Endodermal cell (in vitro differentiated cells): ENCODE measurements around the gene RTL5. TPM values are rescaled to one million over a fixed set of nuclear protein-coding genes. Genes with fewer than 3 reads are reported as not detected.

Experiments
- DNase-seq: peaks from one replicate; pipeline ENCODE4 v3.0.0-alpha.2; 2017
- H3K27ac ChIP-seq: 2 replicates; pipeline ENCODE4 v1.5.1; 2013; ENCODE audit warnings: mild to moderate bottlenecking, low read depth, low read length, moderate library complexity
- H3K27me3 ChIP-seq: 2 replicates; pipeline ENCODE4 v1.6.1; 2013; ENCODE audit warnings: mild to moderate bottlenecking, low read length, moderate library complexity; ENCODE audit not compliant: insufficient read depth, control insufficient read depth, poor library complexity, severe bottlenecking
- H3K36me3 ChIP-seq: 2 replicates; pipeline ENCODE4 v1.7.0; 2013; ENCODE audit warnings: mild to moderate bottlenecking, low read length, moderate library complexity; ENCODE audit not compliant: control insufficient read depth, insufficient read depth
- H3K4me1 ChIP-seq: one replicate; pipeline ENCODE4 v1.7.0; 2013; ENCODE audit warnings: low read length; ENCODE audit not compliant: control insufficient read depth, insufficient read depth
- H3K4me3 ChIP-seq: 2 replicates; pipeline ENCODE4 v1.5.1; 2013; ENCODE audit warnings: mild to moderate bottlenecking, low read length, moderate library complexity
- H3K9ac ChIP-seq: 2 replicates; pipeline ENCODE4 v1.6.1; 2013; ENCODE audit warnings: mild to moderate bottlenecking, low read length, moderate library complexity; ENCODE audit not compliant: poor library complexity, severe bottlenecking; ENCODE audit errors: extremely low read depth
- H3K9me3 ChIP-seq: 2 replicates; pipeline ENCODE4 v1.6.1; 2013; ENCODE audit warnings: mild to moderate bottlenecking, low read length, moderate library complexity; ENCODE audit not compliant: control insufficient read depth
- H3K27ac Mint-ChIP-seq: 2 replicates; pipeline ENCODE4 v1.8.0; 2020; ENCODE audit warnings: mixed read lengths
- H3K27me3 Mint-ChIP-seq: 2 replicates; pipeline ENCODE4 v1.8.0; 2021; ENCODE audit warnings: mild to moderate bottlenecking, mixed read lengths; ENCODE audit not compliant: insufficient read depth
- H3K36me3 Mint-ChIP-seq: 2 replicates; pipeline ENCODE4 v1.8.0; 2020; ENCODE audit warnings: low read depth, mixed read lengths
- H3K4me1 Mint-ChIP-seq: 2 replicates; pipeline ENCODE4 v1.8.0; 2020; ENCODE audit warnings: mixed read lengths
- H3K4me3 Mint-ChIP-seq: 2 replicates; pipeline ENCODE4 v1.8.0; 2020; ENCODE audit warnings: mild to moderate bottlenecking, moderate library complexity, mixed read lengths
- H3K9me3 Mint-ChIP-seq: 2 replicates; pipeline ENCODE4 v1.8.0; 2020; ENCODE audit warnings: mild to moderate bottlenecking, mixed read lengths
- CTCF ChIP-seq: fragments of 200-600 bp; sonication (generic); conservative IDR thresholded peaks from 2 replicates; pipeline ENCODE4 v1.5.0; 2021; ENCODE audit warnings: antibody characterized with exemption, mild to moderate bottlenecking
- WGBS, 2 experiments: methylation state at CpG; one replicate each; pipeline versions ENCODE4 v1.1.5 to v1.1.7; 2013; ENCODE audit warnings: missing lambda C conversion rate in 2 of 2, mixed read lengths in 1 of 2; ENCODE audit not compliant: insufficient coverage in 1 of 2, insufficient read length in 1 of 2; 5-methylcytosine and 5-hydroxymethylcytosine counted together
- total RNA-seq, 2 donors: library from RNA; stranded (reverse); fragmentation: NEBNext Ultra II Directional in 1 of 2; extraction: Animal tissue kit (Norgen Biotek cat#: 25700) in 1 of 2; gene quantifications; 2 replicates in 1 of 2; 3 replicates in 1 of 2; pipeline ENCODE4 v1.2.1, GENCODE V29; 2021

Gene RTL5
- total RNA-seq, 2 donors from 2014 or later, result 8.4 to 9.9 TPM

- 80 to 87% methylated on average over 1 to 3 of the region's 3 CpGs for WGBS, 2 experiments
- H3K4me1 ChIP-seq, result no peaks in the 10 kb centered on the region
- DNase-seq, result no peak
- Mint-ChIP-seq H3K36me3 (peaks cover 5% of the 10 kb centered on the region), H3K4me1 (no peaks in the 10 kb centered on the region), H3K27me3 (no peaks in the 10 kb centered on the region), H3K4me3 (no peak overlapping the region), H3K27ac (no peak overlapping the region), H3K9me3 (peaks cover 80% of the 10 kb centered on the region)
- H3K27ac ChIP-seq, result no peak overlapping the region
- no peak overlapping the region for H3K9ac ChIP-seq
- H3K27me3 ChIP-seq, result no peaks in the 10 kb centered on the region
- no peaks in the 10 kb centered on the region for H3K36me3 ChIP-seq
- peaks cover 11% of the 10 kb centered on the region for H3K9me3 ChIP-seq
- H3K4me3 ChIP-seq, result no peak overlapping the region
- no peak for TF ChIP-seq CTCF
These were observed 27.1 kb upstream of the RTL5 start for GRCh38 chrX:72158773-72159172.

- no peaks in the 10 kb centered on the region for H3K27me3 Mint-ChIP-seq
- H3K27ac ChIP-seq, result no peak overlapping the region
- no peak for DNase-seq
- no peak overlapping the region for H3K9ac ChIP-seq
- no peaks in the 10 kb centered on the region for H3K27me3 ChIP-seq
- H3K4me3 ChIP-seq, result no peak overlapping the region
- no peaks in the 10 kb centered on the region for H3K4me1 Mint-ChIP-seq
- no peaks in the 10 kb centered on the region for H3K4me1 ChIP-seq
- peaks cover 3% of the 10 kb centered on the region for H3K36me3 Mint-ChIP-seq
- no peaks in the 10 kb centered on the region for H3K9me3 ChIP-seq
- no peaks in the 10 kb centered on the region for H3K36me3 ChIP-seq
- H3K27ac Mint-ChIP-seq, result no peak overlapping the region
- H3K4me3 Mint-ChIP-seq, result no peak overlapping the region
- WGBS, 2 experiments, result 100% methylated on average over 1 of the region's 2 CpGs; no CpG with 5 or more reads in 1 of the 2 experiments
- peaks cover 47% of the 10 kb centered on the region for H3K9me3 Mint-ChIP-seq
- no peak for TF ChIP-seq CTCF
These were observed 14.8 kb upstream of the RTL5 start for GRCh38 chrX:72146527-72146926.

- Histone ChIP-seq H3K27ac (no peak overlapping the region), H3K4me1 (no peaks in the 10 kb centered on the region), H3K4me3 (no peak overlapping the region), H3K9me3 (no peaks in the 10 kb centered on the region), H3K9ac (no peak overlapping the region), H3K27me3 (no peaks in the 10 kb centered on the region), H3K36me3 (no peaks in the 10 kb centered on the region)
- Mint-ChIP-seq H3K36me3 (peaks cover 4% of the 10 kb centered on the region), H3K4me3 (no peak overlapping the region), H3K27me3 (no peaks in the 10 kb centered on the region), H3K9me3 (peaks cover 49% of the 10 kb centered on the region), H3K27ac (no peak overlapping the region), H3K4me1 (no peaks in the 10 kb centered on the region)
- no peak for TF ChIP-seq CTCF
- no peak for DNase-seq
- 50% methylated on average over 2 of the region's 2 CpGs; no CpG with 5 or more reads in 1 of the 2 experiments for WGBS, 2 experiments
These were observed 13.5 kb upstream of the RTL5 start for GRCh38 chrX:72145181-72145580.
